ENCODE measurements around the gene TMEM175. TPM values are rescaled to one million over a fixed set of nuclear protein-coding genes. Genes with fewer than 3 reads are reported as not detected.

TMEM175 gene
- total and polyA plus RNA-seq, 2 of the 13 experiments (the other 11 are each of a cell fraction or from before 2014, with no cell fraction given) = 5.1 to 9.9 TPM

DNA sequence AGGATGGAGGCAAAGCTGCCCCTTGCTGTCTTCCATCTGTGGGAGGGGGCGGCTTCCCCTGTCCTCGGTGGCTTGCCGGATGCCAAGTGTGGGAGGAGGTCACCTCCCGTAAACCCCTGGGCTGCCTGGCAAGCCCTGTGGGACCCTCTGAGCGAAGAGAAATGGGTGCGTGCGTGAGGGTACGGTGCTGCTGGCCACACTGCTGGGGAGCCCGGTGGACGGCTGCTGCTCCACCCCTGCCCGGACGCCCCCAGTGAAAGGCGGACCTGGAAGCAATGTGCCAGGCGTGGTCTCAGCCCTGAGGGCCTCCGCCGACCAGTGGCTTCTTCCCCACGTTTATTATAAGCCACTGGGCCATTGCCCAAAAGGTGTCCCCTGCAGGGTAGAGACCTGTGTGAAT is 50.0 kb downstream of the TMEM175 start:
- Histone ChIP-seq H3K4me1 (ENCODE audit: insufficient read depth, low read length) (peaks cover 35% of the 10 kb centered on the region), H3K79me2 (ENCODE audit: insufficient read depth, low read length) (no peaks in the 10 kb centered on the region), H3K4me3 (replicated peaks in 1 of 3; ENCODE audit: insufficient read depth in 1 of 3, low read depth in 2 of 3, low read length in 3 of 3) (no peak overlapping the region), H3K36me3 (replicated peaks in 1 of 2; ENCODE audit: control insufficient read depth in 1 of 2, insufficient read depth in 2 of 2, low read length in 2 of 2) (no peaks in the 10 kb centered on the region), H4K20me1 (ENCODE audit: insufficient read depth, low read length) (no peaks in the 10 kb centered on the region), H3K4me2 (ENCODE audit: low read depth, low read length) (no peak overlapping the region), H3K27me3 (ENCODE audit: control insufficient read depth in 1 of 2, insufficient read depth in 2 of 2, low read length in 2 of 2) (peaks cover under 1 to 10% of the 10 kb centered on the region in 2 experiments; a peak in 3 of 5 replicates), H3K9ac (ENCODE audit: insufficient read depth, low read depth, low read length) (no peak overlapping the region), H2AFZ (ENCODE audit: low read length) (no peak overlapping the region), H3K9me3 (ENCODE audit: low read length) (no peaks in the 10 kb centered on the region), H3K27ac (ENCODE audit: extremely low read length, insufficient read depth, low read length) (no peak overlapping the region)
- no TSS peak for BruUV-seq (replicated peaks)
- intact Hi-C loops (cut with micrococcal nuclease; ENCODE audit: unreplicated experiment) (no loop called here), in situ Hi-C loops (cut with HindIII; ENCODE audit: extremely low pct_ligation_motif_present, low pct_unique_long_range_greater_than_20kb) (loop anchor here (10.0 kb wide), 1 partner anchor 167 kb away; no protein-coding TSS in a partner anchor)
- ChIA-PET POLR2A (no interaction called here), CTCF (ENCODE audit: low intra/inter-chr PET ratio, low total read pairs) (no interaction called here)
- FAIRE-seq (no peak), ATAC-seq (no peak), DNase-seq (ENCODE audit: low spot score) (no peak)
- 78% methylated on average over 13 of the region's 17 CpGs for WGBS (ENCODE audit: low lambda C conversion rate)
- TF ChIP-seq, protein P1, sequence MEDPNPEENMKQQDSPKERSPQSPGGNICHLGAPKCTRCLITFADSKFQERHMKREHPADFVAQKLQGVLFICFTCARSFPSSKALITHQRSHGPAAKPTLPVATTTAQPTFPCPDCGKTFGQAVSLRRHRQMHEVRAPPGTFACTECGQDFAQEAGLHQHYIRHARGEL (CRISPR knock-in tag; IDR thresholded peaks at IDR 0.05) = no peak
- TF ChIP-seq CHCHD3 (CRISPR knock-in tag; IDR thresholded peaks at IDR 0.05) (no peak), SP140L (CRISPR knock-in tag; IDR thresholded peaks at IDR 0.05; ENCODE audit: borderline replicate concordance) (no peak), BCL6 (CRISPR knock-in tag; IDR thresholded peaks at IDR 0.05) (no peak), ZNF83 (CRISPR knock-in tag; IDR thresholded peaks at IDR 0.05; ENCODE audit: borderline replicate concordance) (no peak)

DNA sequence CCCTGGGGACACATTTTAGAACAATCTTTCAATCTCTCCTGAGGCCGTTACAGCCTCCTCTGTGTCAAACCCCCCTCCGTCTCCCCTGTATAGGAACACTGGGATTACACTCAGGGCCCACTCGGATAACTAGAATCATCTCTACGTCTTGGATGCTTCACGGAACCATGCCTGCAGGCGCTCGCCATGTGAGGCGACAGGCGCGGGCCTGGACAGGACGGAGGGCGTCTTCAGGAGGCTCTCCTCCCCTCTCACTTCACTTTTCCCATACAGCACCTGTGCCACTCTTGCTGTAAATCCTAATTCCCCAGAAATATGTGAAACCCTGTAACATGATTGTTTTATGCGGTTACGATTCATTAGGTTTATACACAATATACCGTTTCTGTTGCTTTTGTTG is 50.6 kb downstream of the TMEM175 start:
- H2AFZ ChIP-seq (ENCODE audit: low read length) = no peak overlapping the region
- in situ Hi-C loops (cut with HindIII; ENCODE audit: extremely low pct_ligation_motif_present, low pct_unique_long_range_greater_than_20kb) = loop anchor here (10.0 kb wide), 1 partner anchor 168 kb away; no protein-coding TSS in a partner anchor
- intact Hi-C loops (cut with micrococcal nuclease; ENCODE audit: unreplicated experiment) = no loop called here
- no peaks in the 10 kb centered on the region for H3K79me2 ChIP-seq (ENCODE audit: insufficient read depth, low read length)
- H3K27ac ChIP-seq (ENCODE audit: extremely low read length, insufficient read depth, low read length) = no peak overlapping the region
- ChIA-PET POLR2A (no interaction called here), CTCF (ENCODE audit: low intra/inter-chr PET ratio, low total read pairs) (no interaction called here)
- no peak overlapping the region for H3K9ac ChIP-seq (ENCODE audit: insufficient read depth, low read depth, low read length)
- no peak overlapping the region for H3K4me3 ChIP-seq (replicated peaks in 1 of 3; ENCODE audit: insufficient read depth in 1 of 3, low read depth in 2 of 3, low read length in 3 of 3)
- no peaks in the 10 kb centered on the region for H3K36me3 ChIP-seq (replicated peaks in 1 of 2; ENCODE audit: control insufficient read depth in 1 of 2, insufficient read depth in 2 of 2, low read length in 2 of 2)
- WGBS (ENCODE audit: low lambda C conversion rate) = 82% methylated on average over 15 of the region's 15 CpGs
- BruUV-seq (replicated peaks) = no TSS peak
- TF ChIP-seq CREM (IDR thresholded peaks at IDR 0.05) = no peak
- TF ChIP-seq CREM (CRISPR knock-in tag; IDR thresholded peaks at IDR 0.05) = no peak
- no peak for TF ChIP-seq ZNF501 (CRISPR knock-in tag; IDR thresholded peaks at IDR 0.05)
- no peak for TF ChIP-seq ZNF552 (CRISPR knock-in tag; IDR thresholded peaks at IDR 0.05; ENCODE audit: borderline replicate concordance)
- no peak for TF ChIP-seq LCORL (IDR thresholded peaks at IDR 0.05)
- TF ChIP-seq LCORL (CRISPR knock-in tag; IDR thresholded peaks at IDR 0.05) = no peak
- TF ChIP-seq IRX3 (CRISPR knock-in tag; IDR thresholded peaks at IDR 0.05; ENCODE audit: borderline replicate concordance, low read depth) = no peak
- TF ChIP-seq HHEX (CRISPR knock-in tag; IDR thresholded peaks at IDR 0.05) = no peak
- no peak for TF ChIP-seq ZIK1 (CRISPR knock-in tag; IDR thresholded peaks at IDR 0.05; ENCODE audit: borderline replicate concordance, low read depth)
- no peak for TF ChIP-seq ZNF790 (CRISPR knock-in tag; IDR thresholded peaks at IDR 0.05; ENCODE audit: borderline replicate concordance)
- FAIRE-seq (no peak), ATAC-seq (no peak), DNase-seq (ENCODE audit: low spot score) (no peak)
- H3K27me3 ChIP-seq (ENCODE audit: control insufficient read depth in 1 of 2, insufficient read depth in 2 of 2, low read length in 2 of 2) = peaks cover 0 to 10% of the 10 kb centered on the region in 2 experiments; a peak in 2 of 5 replicates
- H4K20me1 ChIP-seq (ENCODE audit: insufficient read depth, low read length) = no peaks in the 10 kb centered on the region
- H3K4me1 ChIP-seq (ENCODE audit: insufficient read depth, low read length) = peaks cover 37% of the 10 kb centered on the region
- no peaks in the 10 kb centered on the region for H3K9me3 ChIP-seq (ENCODE audit: low read length)
- no peak overlapping the region for H3K4me2 ChIP-seq (ENCODE audit: low read depth, low read length)

All from HepG2 (cell line).